IMR-90 (cell line): Measurements from ENCODE around the gene TPSD1. TPM values are rescaled to one million over a fixed set of nuclear protein-coding genes. Genes with fewer than 3 reads are reported as not detected.

ENCODE experiments used
- ATAC-seq: fragments of 200-7000 bp; cut with Tn5 transposase; 2 replicates; pipeline ENCODE4 v1.9.1; 2020; ENCODE audit warnings: low read depth, mild to moderate bottlenecking, moderate library complexity
- BruUV-seq: library from RNA; stranded (reverse); fragments of 400-500 nt; replicated peaks from 2 replicates; lab custom pipeline; 2021; lab: Mats Ljungman, UMichigan
- CTCF ChIA-PET: fragments of 300-600 bp; formaldehyde crosslinking; extraction: SDS; loops from one replicate; lab custom pipeline; 2021; ENCODE audit warnings: antibody characterized with exemption; lab: Yijun Ruan, JAX
- POLR2A ChIA-PET: fragments of 300-600 bp; sonication (Branson Sonifier 250); formaldehyde crosslinking; loops from one replicate; lab custom pipeline; 2022; ENCODE audit warnings: antibody characterized with exemption; ENCODE audit not compliant: unreplicated experiment; lab: Charles Lee
- DNase-seq: peaks from one replicate; pipeline ENCODE4 v3.0.0; 2013
- H2AFZ ChIP-seq: replicated peaks from 2 replicates; pipeline ENCODE3; 2013; ENCODE audit warnings: low read length, mild to moderate bottlenecking; ENCODE audit not compliant: poor library complexity
- H2AK5ac ChIP-seq: 2 replicates; pipeline ENCODE4 v1.6.1; 2013; ENCODE audit warnings: low read depth, low read length, inconsistent platforms
- H2AK9ac ChIP-seq: replicated peaks from 2 replicates; pipeline ENCODE3; 2013; ENCODE audit warnings: mild to moderate bottlenecking, low read depth, low read length, moderate library complexity; ENCODE audit not compliant: poor library complexity
- H2BK120ac ChIP-seq: 2 replicates; pipeline ENCODE4 v1.6.1; 2013; ENCODE audit warnings: low read depth, low read length, inconsistent platforms
- H2BK15ac ChIP-seq: 3 replicates; pipeline ENCODE4 v1.6.1; 2013; ENCODE audit warnings: low read depth, low read length, inconsistent platforms
- H2BK20ac ChIP-seq: 2 replicates; pipeline ENCODE4 v1.6.1; 2013; ENCODE audit warnings: low read depth, mild to moderate bottlenecking, inconsistent platforms, low read length, moderate library complexity
- H2BK5ac ChIP-seq: 2 replicates; pipeline ENCODE4 v1.6.1; 2013; ENCODE audit warnings: mild to moderate bottlenecking, low read depth, low read length, inconsistent platforms; ENCODE audit not compliant: poor library complexity, severe bottlenecking
- H3K14ac ChIP-seq: replicated peaks from 2 replicates; pipeline ENCODE4 v1.6.1; 2013; ENCODE audit warnings: low read depth, low read length, inconsistent platforms
- H3K18ac ChIP-seq: 2 replicates; pipeline ENCODE4 v1.6.1; 2013; ENCODE audit warnings: low read depth, low read length, control low read depth
- H3K23ac ChIP-seq: 2 replicates; pipeline ENCODE4 v1.6.1; 2013; ENCODE audit warnings: low read depth, low read length, inconsistent platforms
- H3K27ac ChIP-seq: 2 replicates; pipeline ENCODE4 v1.5.1; 2013; ENCODE audit warnings: mild to moderate bottlenecking, control low read depth, low read length; ENCODE audit not compliant: insufficient read depth
- H3K27me3 ChIP-seq: 2 replicates; pipeline ENCODE4 v1.6.1; 2013; ENCODE audit warnings: low read length; ENCODE audit not compliant: control insufficient read depth, insufficient read depth
- H3K36me3 ChIP-seq: 2 replicates; pipeline ENCODE4 v1.6.1; 2013; ENCODE audit warnings: low read length, mixed read lengths; ENCODE audit not compliant: control insufficient read depth, insufficient read depth
- H3K4ac ChIP-seq: 2 replicates; pipeline ENCODE4 v1.6.1; 2013; ENCODE audit warnings: low read depth, low read length, inconsistent platforms
- H3K4me1 ChIP-seq: 2 replicates; pipeline ENCODE4 v1.6.1; 2013; ENCODE audit warnings: low read length, mixed read lengths; ENCODE audit not compliant: control insufficient read depth, insufficient read depth
- H3K4me2 ChIP-seq: 2 replicates; pipeline ENCODE4 v1.6.1; 2013; ENCODE audit warnings: low read depth, mild to moderate bottlenecking, control low read depth, low read length, moderate library complexity
- H3K4me3 ChIP-seq: 2 replicates; pipeline ENCODE4 v1.5.1; 2013; ENCODE audit warnings: low read depth, mild to moderate bottlenecking, control low read depth, low read length, moderate library complexity; ENCODE audit not compliant: insufficient read depth
- H3K56ac ChIP-seq: 2 replicates; pipeline ENCODE4 v1.6.1; 2013; ENCODE audit warnings: low read length, inconsistent platforms; ENCODE audit not compliant: insufficient read depth; ENCODE audit errors: extremely low read depth
- H3K79me1 ChIP-seq, 2 experiments: 2 replicates each; pipeline ENCODE4 v1.6.1; 2013; ENCODE audit warnings: low read length in 2 of 2, inconsistent platforms in 1 of 2, low read depth in 1 of 2
- H3K9ac ChIP-seq: 2 replicates; pipeline ENCODE4 v1.6.1; 2013; ENCODE audit warnings: low read depth, low read length, control low read depth
- H3K9me1 ChIP-seq: 2 replicates; pipeline ENCODE4 v1.6.1; 2013; ENCODE audit warnings: low read length, inconsistent platforms; ENCODE audit not compliant: insufficient read depth
- H3K9me3 ChIP-seq: 2 replicates; pipeline ENCODE4 v1.6.1; 2013; ENCODE audit warnings: low read length; ENCODE audit not compliant: control insufficient read depth, insufficient read depth
- H4K20me1 ChIP-seq: 2 replicates; pipeline ENCODE4 v1.6.1; 2013; ENCODE audit warnings: low read length, inconsistent platforms; ENCODE audit not compliant: insufficient read depth
- H4K5ac ChIP-seq: 2 replicates; pipeline ENCODE4 v1.6.1; 2013; ENCODE audit warnings: mild to moderate bottlenecking, low read depth, low read length, control low read depth
- H4K8ac ChIP-seq, 2 experiments: 2 replicates each; pipeline ENCODE4 v1.6.1; 2013; ENCODE audit warnings: low read depth in 2 of 2, low read length in 2 of 2, control low read depth in 1 of 2, inconsistent platforms in 1 of 2
- H4K91ac ChIP-seq: 2 replicates; pipeline ENCODE4 v1.6.1; 2013; ENCODE audit warnings: low read depth, low read length, inconsistent platforms; ENCODE audit not compliant: insufficient read depth
- BHLHE40 ChIP-seq: fragments of 150-350 bp; IDR thresholded peaks from 2 replicates; pipeline ENCODE4 v1.6.1; 2016; ENCODE audit warnings: mild to moderate bottlenecking, low read depth, low read length
- CEBPB ChIP-seq: IDR thresholded peaks from 2 replicates; pipeline ENCODE4 v1.6.1; 2012; ENCODE audit warnings: low read depth, low read length, improper control_type of control experiment
- CTCF ChIP-seq: conservative IDR thresholded peaks from 2 replicates; pipeline ENCODE4 v1.5.1; 2012; ENCODE audit warnings: mild to moderate bottlenecking, low read depth, low read length, improper control_type of control experiment
- ELK1 ChIP-seq: fragments of 150-350 bp; IDR thresholded peaks from 2 replicates; pipeline ENCODE4 v1.6.1; 2016; ENCODE audit warnings: low read depth, mild to moderate bottlenecking, low read length, moderate library complexity, borderline replicate concordance
- FOS ChIP-seq: fragments of 150-350 bp; IDR thresholded peaks from 2 replicates; pipeline ENCODE4 v1.6.1; 2016; ENCODE audit warnings: low read depth, low read length
- MAFK ChIP-seq: IDR thresholded peaks from 2 replicates; pipeline ENCODE4 v1.6.1; 2012; ENCODE audit warnings: low read depth, low read length, improper control_type of control experiment
- MAZ ChIP-seq: IDR thresholded peaks from 2 replicates; pipeline ENCODE4 v1.6.1; 2012; ENCODE audit warnings: low read depth, mild to moderate bottlenecking, low read length, improper control_type of control experiment, moderate library complexity, borderline replicate concordance
- MXI1 ChIP-seq: IDR thresholded peaks from 2 replicates; pipeline ENCODE4 v1.6.1; 2012; ENCODE audit warnings: low read depth, mild to moderate bottlenecking, low read length, moderate library complexity, borderline replicate concordance
- NFE2L2 ChIP-seq: fragments of 150-350 bp; IDR thresholded peaks from 2 replicates; pipeline ENCODE4 v1.6.1; 2016; ENCODE audit warnings: low read depth, mild to moderate bottlenecking, low read length
- POLR2A ChIP-seq: IDR thresholded peaks from 2 replicates; pipeline ENCODE4 v1.6.1; 2012; ENCODE audit warnings: mild to moderate bottlenecking, low read depth, low read length
- RCOR1 ChIP-seq: IDR thresholded peaks from 2 replicates; pipeline ENCODE4 v1.6.1; 2012; ENCODE audit warnings: mild to moderate bottlenecking, low read length, improper control_type of control experiment; ENCODE audit not compliant: insufficient replicate concordance
- RFX5 ChIP-seq: IDR thresholded peaks from 2 replicates; pipeline ENCODE4 v1.8.0; 2012; ENCODE audit warnings: low read depth, mild to moderate bottlenecking, low read length, moderate library complexity
- SMC3 ChIP-seq: fragments of 150-350 bp; IDR thresholded peaks from 2 replicates; pipeline ENCODE4 v1.6.1; 2016; ENCODE audit warnings: low read depth, mild to moderate bottlenecking, antibody characterized with exemption, low read length, moderate library complexity
- USF2 ChIP-seq: fragments of 150-350 bp; IDR thresholded peaks from 2 replicates; pipeline ENCODE4 v1.6.1; 2017; ENCODE audit warnings: mild to moderate bottlenecking, antibody characterized with exemption, low read length, low read depth
- WGBS, 2 experiments: methylation state at CpG; one replicate each; pipeline versions ENCODE4 v1.1.5 to v1.1.7; 2013; ENCODE audit warnings: missing lambda C conversion rate in 2 of 2; ENCODE audit not compliant: insufficient read length in 1 of 2; ENCODE audit errors: extremely low coverage in 2 of 2; 5-methylcytosine and 5-hydroxymethylcytosine counted together
- dilution Hi-C: fragments of 300-500 bp; cut with HindIII; formaldehyde crosslinking; loops from one replicate; pipeline ENCODE4 v1.14.3; 2018; ENCODE audit warnings: low sequenced_read_pairs; ENCODE audit not compliant: unreplicated experiment
- in situ Hi-C: fragments of 300-500 bp; cut with MboI; formaldehyde crosslinking; loops from 3 replicates; pipeline ENCODE4 v1.14.3; 2019; ENCODE audit warnings: low sequenced_read_pairs, inconsistent platforms, mixed read lengths
- intact Hi-C: fragments of 100-400 bp; cut with micrococcal nuclease; formaldehyde crosslinking; loops from 2 replicates; pipeline ENCODE4 v1.10.0; 2022
- polyA plus RNA-seq, 3 experiments: library from polyadenylated mRNA; depleted of rRNA; stranded (reverse); fragments of >200 nt; gene quantifications; 2 replicates each; pipeline ENCODE4 v1.2.3, GENCODE V29; 2012; ENCODE audit warnings: low replicate concordance in 1 of 3
- total RNA-seq: library from RNA; depleted of rRNA; stranded (reverse); fragments of >200 nt; gene quantifications from 2 replicates; pipeline ENCODE4 v1.2.3, GENCODE V29; 2012

TPSD1 gene
- total and polyA plus RNA-seq, 2 of the 4 experiments (the other 2 are of a cell fraction), result not detected

- dilution Hi-C loops (no loop called here), intact Hi-C loops (no loop called here), in situ Hi-C loops (no loop called here)
- peak overlapping the region; percentile 68 for H2AFZ ChIP-seq
- no peak overlapping the region for H3K23ac ChIP-seq
- H2BK15ac ChIP-seq, result no peak overlapping the region
- H3K27me3 ChIP-seq, result peaks cover 57% of the 10 kb centered on the region
- no peaks in the 10 kb centered on the region for H3K4me1 ChIP-seq
- no peak overlapping the region for H3K18ac ChIP-seq
- no peak overlapping the region for H3K14ac ChIP-seq
- H3K4me3 ChIP-seq, result no peak overlapping the region
- H3K4ac ChIP-seq, result no peak overlapping the region
- ChIA-PET POLR2A (no interaction called here), CTCF (no interaction called here)
- DNase-seq (no peak), ATAC-seq (peak; percentile 32; the same call in 1 of the 2 replicates)
- H4K8ac ChIP-seq, result no peak overlapping the region
- H4K5ac ChIP-seq, result no peak overlapping the region
- TF ChIP-seq POLR2A (no peak), ELK1 (no peak), RCOR1 (no peak), FOS (no peak), BHLHE40 (no peak), USF2 (no peak), RFX5 (no peak), NFE2L2 (no peak), MAFK (no peak), SMC3 (no peak), MXI1 (no peak), MAZ (no peak), CEBPB (no peak), CTCF (no peak)
- H3K79me1 ChIP-seq, result no peaks in the 10 kb centered on the region
- H3K56ac ChIP-seq, result no peak overlapping the region
- no peak overlapping the region for H3K27ac ChIP-seq
- no peak overlapping the region for H2AK9ac ChIP-seq
- H4K20me1 ChIP-seq, result no peaks in the 10 kb centered on the region
- no peak overlapping the region for H2BK20ac ChIP-seq
- BruUV-seq, result no TSS peak
- H2AK5ac ChIP-seq, result no peak overlapping the region
- H4K91ac ChIP-seq, result no peak overlapping the region
- H3K36me3 ChIP-seq, result no peaks in the 10 kb centered on the region
- no peak overlapping the region for H2BK120ac ChIP-seq
- H2BK5ac ChIP-seq, result no peak overlapping the region
- H3K9me1 ChIP-seq, result no peaks in the 10 kb centered on the region
- no peak overlapping the region for H3K4me2 ChIP-seq
- peaks cover 2% of the 10 kb centered on the region; the same call in 1 of the 2 replicates for H3K9me3 ChIP-seq
- H3K9ac ChIP-seq, result no peak overlapping the region
- WGBS, 2 experiments, result no CpG with 5 or more reads among the region's 18 CpGs
Observed at GRCh38 chr16:1278477-1278876, 22.6 kb downstream of the TPSD1 start.
